Measurements from ENCODE around the gene MED12L. TPM values are rescaled to one million over a fixed set of nuclear protein-coding genes. Genes with fewer than 3 reads are reported as not detected.

The MED12L gene
- total and polyA plus RNA-seq, 10 of the 15 experiments (the other 5 are each of a cell fraction or from before 2014, with no cell fraction given), result 0.01 to 0.06 (median 0.03) TPM; not detected in 2

GRCh38 chr3:151120409-151120808 is 34.9 kb downstream of the MED12L start:
- Histone ChIP-seq H3K27ac (ENCODE audit: control insufficient read depth, insufficient read depth) (no peak overlapping the region), H3K27me3 (replicated peaks in 1 of 2; ENCODE audit: control insufficient read depth in 2 of 2, insufficient read depth in 2 of 2, low read length in 1 of 2) (peaks cover 0 to 3% of the 10 kb centered on the region in 2 experiments; a peak in 1 of 4 replicates), H4K20me1 (ENCODE audit: control insufficient read depth, insufficient read depth) (no peaks in the 10 kb centered on the region), H3K9me3 (replicated peaks; ENCODE audit: control insufficient read depth, insufficient read depth, low read length) (no peaks in the 10 kb centered on the region), H3K9ac (ENCODE audit: control insufficient read depth, insufficient read depth, low read length) (no peak overlapping the region), H3K4me1 (ENCODE audit: control insufficient read depth, insufficient read depth, low read length) (no peaks in the 10 kb centered on the region), H2AFZ (ENCODE audit: control insufficient read depth, low read depth, low read length) (no peak overlapping the region), H3K79me2 (ENCODE audit: control insufficient read depth, insufficient read depth, low read length) (no peaks in the 10 kb centered on the region), H3K4me2 (ENCODE audit: control insufficient read depth, insufficient read depth) (no peak overlapping the region), H3K36me3 (ENCODE audit: control insufficient read depth in 2 of 2, insufficient read depth in 2 of 2, low read length in 1 of 2) (no peaks in the 10 kb centered on the region), H3K4me3 (no peak overlapping the region)
- BruUV-seq (replicated peaks), result no TSS peak
- no peak for ATAC-seq
- ChIA-PET SMC1A (ENCODE audit: uncharacterized antibody, unreplicated experiment) (interaction anchor here (0.8 kb wide), 1 partner anchor 22 kb away, joined by 4 read pairs; no protein-coding TSS in a partner anchor), CTCF (no interaction called here), POLR2A (interaction anchor here (0.6 kb wide), 1 partner anchor 130 kb away, joined by 4 read pairs; no protein-coding TSS in a partner anchor), RAD21 (ENCODE audit: unreplicated experiment) (no interaction called here)
- in situ Hi-C loops (cut with MboI), result no loop called here
- no peak for DNase-seq (ENCODE audit: low read depth, low spot score)
- 68% methylated on average over 2 of the region's 2 CpGs for WGBS (ENCODE audit: insufficient coverage, insufficient replicate concordance, low lambda C conversion rate, missing lambda C conversion rate)
- no peak for FAIRE-seq
- intact Hi-C loops (cut with micrococcal nuclease; ENCODE audit: unreplicated experiment), result no loop called here
- TF ChIP-seq SREBF2 (IDR thresholded peaks at IDR 0.05; ENCODE audit: low read length) (no peak), SUZ12 (IDR thresholded peaks at IDR 0.05; ENCODE audit: unreplicated experiment) (no peak), DPF2 (IDR thresholded peaks at IDR 0.05) (no peak), NR2F1 (conservative IDR thresholded peaks at IDR 0.05) (no peak), YY1 (IDR thresholded peaks at IDR 0.05; ENCODE audit: low read depth, low read length) (no peak), CTCF (IDR thresholded peaks at IDR 0.05 in 2 of 3, conservative IDR thresholded peaks at IDR 0.05 in 1 of 3; ENCODE audit: control insufficient read depth in 2 of 3, extremely low read depth in 1 of 3, insufficient read depth in 1 of 3, low read depth in 3 of 3, low read length in 3 of 3) (no peak), NR2C1 (IDR thresholded peaks at IDR 0.05) (no peak), BCLAF1 (IDR thresholded peaks at IDR 0.05) (no peak), TBL1XR1 (IDR thresholded peaks at IDR 0.05; ENCODE audit: low read depth, low read length) (no peak), FOS (IDR thresholded peaks at IDR 0.05; ENCODE audit: borderline replicate concordance, extremely low read depth, insufficient read length) (no peak)
- TF ChIP-seq, protein P1, sequence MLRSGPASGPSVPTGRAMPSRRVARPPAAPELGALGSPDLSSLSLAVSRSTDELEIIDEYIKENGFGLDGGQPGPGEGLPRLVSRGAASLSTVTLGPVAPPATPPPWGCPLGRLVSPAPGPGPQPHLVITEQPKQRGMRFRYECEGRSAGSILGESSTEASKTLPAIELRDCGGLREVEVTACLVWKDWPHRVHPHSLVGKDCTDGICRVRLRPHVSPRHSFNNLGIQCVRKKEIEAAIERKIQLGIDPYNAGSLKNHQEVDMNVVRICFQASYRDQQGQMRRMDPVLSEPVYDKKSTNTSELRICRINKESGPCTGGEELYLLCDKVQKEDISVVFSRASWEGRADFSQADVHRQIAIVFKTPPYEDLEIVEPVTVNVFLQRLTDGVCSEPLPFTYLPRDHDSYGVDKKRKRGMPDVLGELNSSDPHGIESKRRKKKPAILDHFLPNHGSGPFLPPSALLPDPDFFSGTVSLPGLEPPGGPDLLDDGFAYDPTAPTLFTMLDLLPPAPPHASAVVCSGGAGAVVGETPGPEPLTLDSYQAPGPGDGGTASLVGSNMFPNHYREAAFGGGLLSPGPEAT (IDR thresholded peaks at IDR 0.05; ENCODE audit: low read depth), result no peak

Measured in GM12878 (cell line).